MG63 (cell line): ENCODE data around the gene TAF1C. TPM values are rescaled to one million over a fixed set of nuclear protein-coding genes. Genes with fewer than 3 reads are reported as not detected.

ENCODE experiments used
- DNase-seq: peaks from one replicate; pipeline ENCODE4 v3.0.0-alpha.2; 2020
- H3K27me3 ChIP-seq: fragments of 250-450 bp; sonication (Bioruptor Pico); 2 replicates; pipeline ENCODE4 v1.5.1; 2020; ENCODE audit warnings: mild to moderate bottlenecking, moderate library complexity
- H3K36me3 ChIP-seq: fragments of 250-450 bp; sonication (Bioruptor Pico); 2 replicates; pipeline ENCODE4 v1.5.1; 2020; ENCODE audit warnings: mild to moderate bottlenecking, moderate library complexity
- H3K4me3 ChIP-seq: fragments of 250-450 bp; sonication (Bioruptor Pico); 2 replicates; pipeline ENCODE4 v1.5.1; 2020; ENCODE audit warnings: mild to moderate bottlenecking, moderate library complexity
- H3K9me3 ChIP-seq: fragments of 250-450 bp; sonication (Bioruptor Pico); 2 replicates; pipeline ENCODE4 v1.5.1; 2020; ENCODE audit warnings: mild to moderate bottlenecking, moderate library complexity
- total RNA-seq: library from RNA; depleted of rRNA; stranded (reverse); fragments of >200 nt; shearing (Covaris generic); gene quantifications from 2 replicates; pipeline ENCODE4 v1.2.3, GENCODE V29; 2014; ENCODE audit warnings: low replicate concordance

TAF1C gene
- total RNA-seq, 1 experiment from 2014 or later: 16.6 TPM

DNA sequence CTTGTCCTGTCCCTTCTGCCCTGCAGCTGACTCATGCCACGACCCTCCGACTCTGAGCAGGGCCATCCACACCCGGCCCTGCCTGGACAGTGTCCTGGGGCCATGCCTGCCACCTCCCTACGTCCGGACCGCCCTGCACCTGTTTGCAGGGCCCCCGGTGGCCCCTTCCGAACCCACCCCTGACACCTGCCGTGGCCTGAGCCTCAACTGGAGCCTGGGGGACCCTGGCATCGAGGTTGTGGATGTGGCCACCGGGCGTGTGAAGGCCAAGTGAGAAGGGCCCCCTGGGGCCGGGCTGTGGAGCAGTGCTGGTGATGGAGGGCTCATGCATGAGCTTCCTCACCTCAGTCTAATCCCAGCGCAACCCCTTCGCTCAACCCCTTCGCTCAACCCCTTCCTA lies 9.2 kb upstream of the TAF1C start:
- no peaks in the 10 kb centered on the region for H3K9me3 ChIP-seq
- H3K27me3 ChIP-seq: no peaks in the 10 kb centered on the region
- no peak overlapping the region for H3K4me3 ChIP-seq
- no peak for DNase-seq
- H3K36me3 ChIP-seq: no peaks in the 10 kb centered on the region

- Histone ChIP-seq H3K4me3 (no peak overlapping the region), H3K36me3 (no peaks in the 10 kb centered on the region), H3K27me3 (no peaks in the 10 kb centered on the region), H3K9me3 (no peaks in the 10 kb centered on the region)
- DNase-seq: no peak
Measured at GRCh38 chr16:84195201-84196093, 8.6 kb upstream of the TAF1C start.

DNA sequence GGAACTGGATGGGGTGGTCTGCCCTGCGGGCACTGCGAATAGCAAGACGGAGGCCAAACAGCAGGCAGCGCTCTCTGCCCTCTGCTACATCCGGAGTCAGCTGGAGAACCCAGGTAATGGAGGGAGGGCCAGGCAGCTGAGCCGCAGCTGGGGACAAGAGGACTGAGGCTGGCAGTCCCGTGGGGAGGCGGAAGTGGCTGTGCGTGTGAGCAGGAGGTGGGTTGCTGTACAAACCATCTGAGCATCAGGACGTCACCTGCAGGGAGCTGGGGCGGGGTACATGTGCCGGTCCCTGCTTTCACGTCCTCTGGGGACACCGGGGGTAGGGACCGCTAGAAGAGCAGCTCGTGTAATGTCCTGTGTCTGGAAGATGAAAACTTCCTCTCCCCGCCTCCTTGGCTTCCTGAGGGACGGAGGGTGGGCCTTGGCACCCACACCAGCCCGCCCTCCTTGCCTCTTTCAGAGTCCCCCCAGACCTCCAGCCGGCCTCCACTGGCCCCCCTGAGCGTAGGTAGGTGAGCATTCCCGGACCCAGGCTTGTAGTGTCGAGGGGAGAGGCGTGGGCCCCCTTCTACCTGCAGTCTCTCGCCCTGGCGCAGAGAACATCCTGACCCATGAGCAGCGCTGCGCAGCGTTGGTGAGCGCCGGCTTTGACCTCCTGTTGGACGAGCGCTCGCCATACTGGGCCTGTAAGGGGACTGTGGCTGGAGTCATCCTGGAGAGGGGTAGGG lies 7.8 kb upstream of the TAF1C start:
- no peaks in the 10 kb centered on the region for H3K27me3 ChIP-seq
- no peak for DNase-seq
- no peaks in the 10 kb centered on the region for H3K9me3 ChIP-seq
- H3K4me3 ChIP-seq: no peak overlapping the region
- H3K36me3 ChIP-seq: no peaks in the 10 kb centered on the region

DNA sequence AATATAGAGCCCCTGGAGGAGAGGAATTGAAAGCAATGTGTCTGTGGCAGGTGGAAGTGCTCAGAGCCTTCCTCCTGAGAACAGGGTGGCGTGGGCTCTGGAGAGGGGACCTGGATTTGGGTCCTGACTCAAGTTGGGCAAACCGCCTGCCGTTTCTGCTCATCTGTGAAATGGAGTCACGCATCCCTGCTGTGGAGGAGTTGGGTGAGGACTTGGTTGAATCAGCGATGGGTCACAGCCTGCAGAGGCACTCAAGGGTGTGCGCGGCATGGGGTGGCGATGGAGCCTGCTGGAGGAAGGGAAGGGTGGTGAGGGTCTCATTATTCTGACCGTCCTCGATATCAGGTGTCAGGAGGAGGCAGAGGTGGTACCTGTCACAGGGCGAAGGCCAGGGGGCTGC lies 7.2 kb upstream of the TAF1C start:
- no peak for DNase-seq
- Histone ChIP-seq H3K4me3 (no peak overlapping the region), H3K27me3 (no peaks in the 10 kb centered on the region), H3K36me3 (no peaks in the 10 kb centered on the region), H3K9me3 (no peaks in the 10 kb centered on the region)

- Histone ChIP-seq H3K27me3 (no peaks in the 10 kb centered on the region), H3K9me3 (no peaks in the 10 kb centered on the region), H3K4me3 (no peak overlapping the region), H3K36me3 (no peaks in the 10 kb centered on the region)
- DNase-seq: no peak
Measured at GRCh38 chr16:84193480-84193879, 6.6 kb upstream of the TAF1C start.

DNA sequence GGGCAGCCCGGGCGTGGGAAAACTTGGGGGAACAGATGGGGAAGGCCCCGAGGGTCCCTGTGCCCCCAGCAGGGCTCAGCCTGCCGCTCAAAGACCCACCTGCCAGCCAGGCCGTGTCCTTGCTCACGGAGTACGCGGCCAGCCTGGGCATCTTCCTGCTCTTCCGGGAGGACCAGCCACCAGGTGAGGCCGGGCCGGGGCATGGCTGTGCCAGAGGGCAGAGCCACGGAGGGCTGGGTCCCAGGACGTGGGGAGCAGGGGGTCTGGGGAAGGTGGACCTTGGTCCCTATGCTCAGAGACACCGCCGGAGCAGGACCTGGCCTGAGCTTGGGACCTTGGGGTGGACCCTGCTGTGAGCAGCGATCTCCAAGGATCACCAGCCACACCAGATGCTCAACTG lies 4.6 kb upstream of the TAF1C start:
- no peaks in the 10 kb centered on the region for H3K27me3 ChIP-seq
- H3K9me3 ChIP-seq: no peaks in the 10 kb centered on the region
- DNase-seq: no peak
- H3K4me3 ChIP-seq: no peak overlapping the region
- H3K36me3 ChIP-seq: no peaks in the 10 kb centered on the region

- Histone ChIP-seq H3K36me3 (no peaks in the 10 kb centered on the region), H3K27me3 (no peaks in the 10 kb centered on the region), H3K4me3 (no peak within 1 kb of the TSS), H3K9me3 (no peaks in the 10 kb centered on the region)
- DNase-seq: no peak
Measured at GRCh38 chr16:84190731-84191388, 4.0 kb upstream of the TAF1C start, which contains the start of gene ADAD2. TSS of gene ADAD2 (plus strand) at chr16:84191157. CDS start at chr16:84191231, 74 bp downstream.

GRCh38 chr16:84184775-84185174 lies 2.1 kb downstream of the TAF1C start:
- no peaks in the 10 kb centered on the region for H3K9me3 ChIP-seq
- H3K4me3 ChIP-seq: no peak overlapping the region
- DNase-seq: no peak
- H3K36me3 ChIP-seq: no peaks in the 10 kb centered on the region; the same call in none of the 2 replicates
- H3K27me3 ChIP-seq: no peaks in the 10 kb centered on the region

DNA sequence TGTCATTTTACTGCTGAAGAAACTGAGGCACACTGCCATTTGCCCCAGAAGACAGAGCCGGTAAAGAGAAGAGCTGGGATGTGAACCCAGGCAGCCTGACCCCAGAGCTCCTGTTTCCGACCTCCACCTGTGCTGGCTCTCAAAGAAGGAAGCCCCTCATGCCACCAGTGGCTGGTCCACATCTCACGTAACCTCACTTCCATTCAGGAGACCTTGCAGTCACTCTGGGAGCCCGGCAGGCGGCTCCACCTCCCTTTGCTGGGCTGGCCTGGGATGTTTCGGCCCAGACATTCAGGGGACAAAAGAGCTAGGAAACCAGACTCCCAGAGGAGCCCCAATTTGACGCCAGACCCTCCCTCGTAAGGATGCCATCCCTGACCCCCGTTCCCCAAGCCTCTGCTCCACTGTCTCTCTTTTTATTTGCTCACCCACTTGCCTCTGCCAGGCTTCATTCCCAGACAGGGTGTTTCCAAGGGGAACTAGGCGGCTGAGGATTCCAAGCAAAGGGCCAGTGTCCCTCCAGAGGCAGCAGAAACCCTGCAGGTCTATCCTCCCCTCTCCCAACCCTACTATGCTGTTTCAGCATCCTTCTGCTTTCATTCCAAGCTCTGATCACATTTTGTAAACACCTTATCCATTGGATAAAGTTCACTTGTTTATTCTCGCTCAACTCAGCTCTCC lies 2.8 kb downstream of the TAF1C start:
- no peak for DNase-seq
- H3K9me3 ChIP-seq: no peaks in the 10 kb centered on the region
- no peaks in the 10 kb centered on the region for H3K27me3 ChIP-seq
- no peaks in the 10 kb centered on the region; the same call in none of the 2 replicates for H3K36me3 ChIP-seq
- no peak overlapping the region for H3K4me3 ChIP-seq

DNA sequence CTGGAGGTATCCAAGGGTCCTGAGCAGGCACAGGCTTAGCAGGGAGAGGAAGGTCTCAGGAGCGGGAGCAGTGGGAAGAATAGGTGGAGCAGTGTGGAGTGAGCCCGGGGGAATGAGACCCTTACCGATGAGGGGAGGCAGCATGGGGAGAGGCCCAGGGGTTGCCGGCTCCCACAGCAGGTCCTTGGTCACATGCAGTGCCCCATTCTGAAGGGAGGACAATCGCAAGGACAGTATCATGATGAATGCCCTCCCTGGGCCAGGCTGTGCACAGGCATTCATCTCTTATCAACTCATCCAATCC lies 3.3 kb downstream of the TAF1C start:
- H3K36me3 ChIP-seq: no peaks in the 10 kb centered on the region; the same call in none of the 2 replicates
- no peaks in the 10 kb centered on the region for H3K9me3 ChIP-seq
- no peak for DNase-seq

DNA sequence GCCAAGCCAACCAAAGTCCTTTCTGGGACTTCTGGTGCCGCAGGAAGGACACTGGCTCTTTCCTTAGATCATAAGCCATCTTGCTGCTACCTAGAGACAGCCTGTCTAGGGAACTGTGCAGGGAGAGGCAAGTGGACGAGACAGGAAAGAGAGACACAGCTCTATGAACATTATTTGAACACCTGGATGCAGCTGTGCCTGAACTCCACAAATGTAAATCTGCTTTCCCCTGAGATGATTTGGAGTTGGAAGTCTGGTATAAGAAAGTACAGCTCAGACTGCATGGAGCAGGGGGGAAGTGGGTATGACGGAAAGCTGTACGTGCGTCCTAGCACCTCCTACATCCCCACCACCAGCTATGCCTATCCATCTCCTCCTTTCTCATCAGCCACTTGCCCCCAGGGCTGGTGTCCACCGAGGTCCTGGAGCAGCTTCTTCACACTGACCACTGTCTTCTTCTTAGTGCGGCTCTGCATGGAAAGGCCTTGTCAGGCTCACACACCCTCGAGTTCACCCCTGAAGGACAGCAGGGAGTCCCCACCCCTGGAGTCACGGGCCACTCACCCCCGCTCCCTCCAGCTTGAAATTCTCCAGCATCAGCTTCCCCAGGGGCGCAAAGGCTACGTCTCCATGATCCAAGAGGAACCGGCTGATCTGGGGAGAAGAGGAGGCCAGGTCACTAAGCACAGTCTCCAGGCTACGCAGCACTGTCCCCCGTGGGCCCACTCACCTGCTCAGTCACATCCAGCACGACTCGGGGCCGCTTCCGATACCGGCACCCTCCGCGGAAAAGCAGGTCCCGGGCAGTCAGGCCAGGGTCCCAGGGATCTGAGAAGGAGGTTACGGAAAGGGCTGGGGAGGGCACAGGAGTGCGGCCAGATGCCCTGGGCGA lies 3.9 kb downstream of the TAF1C start:
- no peak for DNase-seq
- H3K27me3 ChIP-seq: no peaks in the 10 kb centered on the region
- H3K36me3 ChIP-seq: no peaks in the 10 kb centered on the region; the same call in none of the 2 replicates
- H3K9me3 ChIP-seq: no peaks in the 10 kb centered on the region
- no peak overlapping the region for H3K4me3 ChIP-seq

More for the DNA sequence above, 3.3 kb downstream of the TAF1C start:
- H3K27me3 ChIP-seq: no peaks in the 10 kb centered on the region
- H3K4me3 ChIP-seq: no peak overlapping the region

GRCh38 chr16:84182104-84182503 lies 4.8 kb downstream of the TAF1C start:
- Histone ChIP-seq H3K4me3 (no peak overlapping the region), H3K9me3 (no peaks in the 10 kb centered on the region), H3K36me3 (no peaks in the 10 kb centered on the region; the same call in none of the 2 replicates), H3K27me3 (no peaks in the 10 kb centered on the region)
- DNase-seq: no peak

- no peak for DNase-seq
- Histone ChIP-seq H3K36me3 (no peaks in the 10 kb centered on the region; the same call in none of the 2 replicates), H3K9me3 (no peaks in the 10 kb centered on the region), H3K27me3 (no peaks in the 10 kb centered on the region), H3K4me3 (no peak overlapping the region)
Measured at GRCh38 chr16:84181144-84181915, 5.5 kb downstream of the TAF1C start.

DNA sequence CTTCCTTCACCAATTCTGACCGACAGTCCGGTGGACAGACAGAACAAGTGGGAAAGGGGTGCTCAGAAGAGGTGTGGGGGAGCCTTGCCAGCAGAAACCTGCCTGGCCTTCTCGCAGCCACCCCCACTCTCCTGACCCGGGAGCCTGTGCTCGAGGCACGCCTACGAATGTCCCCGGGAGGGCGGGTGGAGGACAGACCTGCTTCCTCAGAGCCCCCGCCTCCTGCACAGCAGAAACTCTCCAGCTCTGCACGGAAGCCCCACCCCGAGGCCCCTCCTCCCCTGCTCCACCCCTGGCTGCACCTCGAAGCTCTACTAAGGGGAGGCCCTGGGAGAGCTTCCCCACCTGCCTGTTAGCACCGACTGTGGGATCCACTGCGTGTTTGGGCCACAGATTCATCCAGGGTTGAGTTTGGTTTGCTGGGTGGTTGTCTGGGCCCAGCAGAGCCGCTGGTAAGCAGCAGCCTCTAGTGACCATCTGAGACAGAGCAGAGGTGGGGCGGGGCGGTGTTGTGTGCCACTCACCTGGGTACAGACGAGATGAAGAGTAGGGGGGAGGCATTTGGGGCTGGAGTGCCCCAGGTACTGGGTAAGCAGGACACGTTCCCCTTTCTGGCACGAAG lies 6.2 kb downstream of the TAF1C start:
- Histone ChIP-seq H3K36me3 (no peaks in the 10 kb centered on the region; the same call in none of the 2 replicates), H3K4me3 (no peak overlapping the region), H3K9me3 (no peaks in the 10 kb centered on the region), H3K27me3 (no peaks in the 10 kb centered on the region)
- DNase-seq: no peak
